Measurements from ENCODE around the gene CASKIN1.

DNA sequence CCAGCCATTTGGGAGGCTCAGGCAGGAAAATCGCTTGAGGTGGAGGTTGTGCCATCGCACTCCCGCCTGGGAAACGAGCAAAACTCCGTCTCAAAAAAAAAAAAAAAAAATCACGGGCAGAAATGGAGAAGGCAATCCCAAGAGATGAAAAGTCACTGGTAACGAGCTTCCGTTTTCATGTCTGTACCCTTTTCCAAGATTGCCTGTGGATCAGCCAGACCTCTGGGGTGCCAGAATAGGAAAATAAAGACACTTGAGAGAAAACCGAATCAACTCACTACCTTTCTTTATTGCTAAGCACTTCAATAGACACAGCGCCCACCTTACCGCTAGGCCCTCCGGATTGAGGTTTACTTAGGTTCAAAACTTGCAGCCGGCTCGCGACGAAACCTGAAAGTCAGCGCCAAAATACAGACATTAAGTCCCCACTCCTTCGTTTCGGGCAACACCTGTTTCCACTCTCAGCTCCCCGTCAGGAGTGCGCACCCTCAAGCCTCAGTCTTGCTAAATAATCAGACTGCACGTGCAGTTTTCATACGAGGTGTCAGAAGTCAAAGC is 41.8 kb downstream of the CASKIN1 start:
- TF ChIP-seq, protein P1, sequence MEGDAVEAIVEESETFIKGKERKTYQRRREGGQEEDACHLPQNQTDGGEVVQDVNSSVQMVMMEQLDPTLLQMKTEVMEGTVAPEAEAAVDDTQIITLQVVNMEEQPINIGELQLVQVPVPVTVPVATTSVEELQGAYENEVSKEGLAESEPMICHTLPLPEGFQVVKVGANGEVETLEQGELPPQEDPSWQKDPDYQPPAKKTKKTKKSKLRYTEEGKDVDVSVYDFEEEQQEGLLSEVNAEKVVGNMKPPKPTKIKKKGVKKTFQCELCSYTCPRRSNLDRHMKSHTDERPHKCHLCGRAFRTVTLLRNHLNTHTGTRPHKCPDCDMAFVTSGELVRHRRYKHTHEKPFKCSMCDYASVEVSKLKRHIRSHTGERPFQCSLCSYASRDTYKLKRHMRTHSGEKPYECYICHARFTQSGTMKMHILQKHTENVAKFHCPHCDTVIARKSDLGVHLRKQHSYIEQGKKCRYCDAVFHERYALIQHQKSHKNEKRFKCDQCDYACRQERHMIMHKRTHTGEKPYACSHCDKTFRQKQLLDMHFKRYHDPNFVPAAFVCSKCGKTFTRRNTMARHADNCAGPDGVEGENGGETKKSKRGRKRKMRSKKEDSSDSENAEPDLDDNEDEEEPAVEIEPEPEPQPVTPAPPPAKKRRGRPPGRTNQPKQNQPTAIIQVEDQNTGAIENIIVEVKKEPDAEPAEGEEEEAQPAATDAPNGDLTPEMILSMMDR (IDR thresholded peaks at IDR 0.05; ENCODE audit: low read depth, low read length): no peak
- TF ChIP-seq EZH2phosphoT487 (IDR thresholded peaks at IDR 0.05; ENCODE audit: low read depth): no peak

Data from OCI-LY3 (cell line).